Ascending aorta (tissue), 2 donors: Measurements from ENCODE around the gene SMIM38. TPM values are rescaled to one million over a fixed set of nuclear protein-coding genes. Genes with fewer than 3 reads are reported as not detected.
A peak's percentile ranks its signal among the peaks of the same experiment; 100 is the strongest.

Experiments
- DNase-seq, 2 donors: peaks; one replicate each; pipeline ENCODE4 v3.0.0-alpha.2; 2019; ENCODE audit warnings: low spot score in 2 of 2
- H3K27ac ChIP-seq, 2 donors: fragments of 200-600 bp; sonication (generic); one replicate each; pipeline ENCODE4 v1.5.1; 2016 to 2017; ENCODE audit warnings: mild to moderate bottlenecking in 1 of 2
- H3K27me3 ChIP-seq: fragments of 200-600 bp; sonication (generic); one replicate; pipeline ENCODE4 v1.5.1; 2017
- H3K36me3 ChIP-seq, 2 donors: fragments of 200-600 bp; sonication (generic); one replicate each; pipeline ENCODE4 v1.5.1; 2016
- H3K4me1 ChIP-seq, 2 donors: fragments of 200-600 bp; sonication (generic); one replicate each; pipeline ENCODE4 v1.5.1; 2016 to 2017; ENCODE audit warnings: mild to moderate bottlenecking in 1 of 2
- H3K4me3 ChIP-seq, 2 donors: fragments of 200-600 bp; sonication (generic); one replicate each; pipeline ENCODE4 v1.5.1; 2016 to 2017; ENCODE audit warnings: mild to moderate bottlenecking in 1 of 2
- H3K9me3 ChIP-seq, 2 donors: fragments of 200-600 bp; sonication (generic); one replicate each; pipeline ENCODE4 v1.5.1; 2016
- CTCF ChIP-seq, 3 experiments: fragments of 200-600 bp in 2 of 3; fragments of 450-650 bp in 1 of 3; sonication (generic) in 2 of 3; IDR thresholded peaks; one replicate each; pipeline ENCODE4 v1.5.1; 2016 to 2019; ENCODE audit warnings: antibody characterized with exemption in 3 of 3, mild to moderate bottlenecking in 1 of 3, moderate library complexity in 1 of 3
- intact Hi-C: fragments of 100-400 bp; cut with DNase I; formaldehyde crosslinking; loops from one replicate; pipeline ENCODE4 v1.15.1; 2023
- total RNA-seq: library from RNA; depleted of rRNA; stranded (reverse); fragments of >200 nt; gene quantifications from one replicate; pipeline ENCODE4 v1.1.0, GENCODE V29; 2016

Gene SMIM38
- total RNA-seq, 1 donor from 2014 or later: 3.1 TPM

GRCh38 chr11:69123593-69124545, 31.9 kb upstream of the SMIM38 start:
- no peak for DNase-seq
- Histone ChIP-seq H3K36me3 (no peaks in the 10 kb centered on the region), H3K4me1 (peaks cover 14 to 36% of the 10 kb centered on the region in 2 donors), H3K4me3 (peak overlapping the region in 1 of 2 donors; percentile 4), H3K27ac (peak overlapping the region in 1 of 2 donors; percentile 79), H3K27me3 (no peaks in the 10 kb centered on the region), H3K9me3 (no peaks in the 10 kb centered on the region)
- intact Hi-C loops: no loop called here
- no peak for TF ChIP-seq CTCF (IDR thresholded peaks at IDR 0.05)

- no peaks in the 10 kb centered on the region for H3K9me3 ChIP-seq
- H3K4me1 ChIP-seq: peaks cover 14 to 40% of the 10 kb centered on the region in 2 donors
- TF ChIP-seq CTCF (IDR thresholded peaks at IDR 0.05): no peak
- peak overlapping the region; percentile 65 to 67 for H3K27ac ChIP-seq
- intact Hi-C loops: no loop called here
- no peaks in the 10 kb centered on the region for H3K36me3 ChIP-seq
- no peaks in the 10 kb centered on the region for H3K27me3 ChIP-seq
- no peak overlapping the region for H3K4me3 ChIP-seq
- no peak for DNase-seq
Measured at GRCh38 chr11:69125861-69126260, 29.9 kb upstream of the SMIM38 start.

- no peak for TF ChIP-seq CTCF (IDR thresholded peaks at IDR 0.05)
- Histone ChIP-seq H3K27me3 (no peaks in the 10 kb centered on the region), H3K9me3 (no peaks in the 10 kb centered on the region), H3K4me1 (peaks cover 14 to 43% of the 10 kb centered on the region in 2 donors), H3K4me3 (no peak overlapping the region), H3K36me3 (no peaks in the 10 kb centered on the region), H3K27ac (peak overlapping the region; percentile 65 to 67)
- intact Hi-C loops: no loop called here
- DNase-seq: no peak
Measured at GRCh38 chr11:69126286-69126685, 29.4 kb upstream of the SMIM38 start.

GRCh38 chr11:69127081-69127850, 28.5 kb upstream of the SMIM38 start:
- Histone ChIP-seq H3K4me3 (no peak overlapping the region), H3K27ac (peak overlapping the region; percentile 65 to 67), H3K4me1 (peaks cover 14 to 47% of the 10 kb centered on the region in 2 donors), H3K9me3 (no peaks in the 10 kb centered on the region), H3K36me3 (no peaks in the 10 kb centered on the region), H3K27me3 (no peaks in the 10 kb centered on the region)
- peak in 1 of 2 donors; percentile 82 for DNase-seq
- intact Hi-C loops: no loop called here
- TF ChIP-seq CTCF (IDR thresholded peaks at IDR 0.05): no peak

- H3K4me3 ChIP-seq: no peak overlapping the region
- H3K4me1 ChIP-seq: peaks cover 14 to 42% of the 10 kb centered on the region in 2 donors
- no peaks in the 10 kb centered on the region for H3K36me3 ChIP-seq
- peak overlapping the region in 1 of 2 donors; percentile 67 for H3K27ac ChIP-seq
- no peak for TF ChIP-seq CTCF (IDR thresholded peaks at IDR 0.05)
- no peak for DNase-seq
- no peaks in the 10 kb centered on the region for H3K27me3 ChIP-seq
- intact Hi-C loops: no loop called here
- H3K9me3 ChIP-seq: no peaks in the 10 kb centered on the region
Measured at GRCh38 chr11:69127884-69128283, 27.9 kb upstream of the SMIM38 start.
